ENCODE data around the gene TBC1D13. TPM values are rescaled to one million over a fixed set of nuclear protein-coding genes. Genes with fewer than 3 reads are reported as not detected.

TBC1D13 gene
- total and polyA plus RNA-seq, 2 of the 13 experiments (the other 11 are each of a cell fraction or from before 2014, with no cell fraction given), result 17.9 to 19.7 TPM

GRCh38 chr9:128829477-128830251 is 42.6 kb downstream of the TBC1D13 start, which contains the start of gene SPOUT1 (continued):
- TF ChIP-seq MAZ (IDR thresholded peaks at IDR 0.05; ENCODE audit: borderline replicate concordance, low read depth, low read length), result no peak; the same call in 1 of the 2 replicates
- peak; percentile 26 for TF ChIP-seq MAZ (CRISPR knock-in tag; IDR thresholded peaks at IDR 0.05; ENCODE audit: low read depth)
- no peak for TF ChIP-seq TBL1XR1 (IDR thresholded peaks at IDR 0.05; ENCODE audit: borderline replicate concordance, low read length, partially characterized antibody)
- TF ChIP-seq IKZF5 (CRISPR knock-in tag; IDR thresholded peaks at IDR 0.05), result peak; percentile 79; the same call in 1 of the 2 replicates
- no peak for TF ChIP-seq ZFP36L2 (CRISPR knock-in tag; IDR thresholded peaks at IDR 0.05)
- TF ChIP-seq ZBTB20 (CRISPR knock-in tag; IDR thresholded peaks at IDR 0.05; ENCODE audit: borderline replicate concordance, low read depth), result 0 out of 2 replicates have a peak, but pooled peaks have one; percentile 35
- peak; percentile 94 for TF ChIP-seq GABPB1 (CRISPR knock-in tag; IDR thresholded peaks at IDR 0.05)
- TF ChIP-seq ZNF296 (CRISPR knock-in tag; conservative IDR thresholded peaks at IDR 0.05), result no peak
- TF ChIP-seq RBAK (CRISPR knock-in tag; IDR thresholded peaks at IDR 0.05), result no peak
- peak; percentile 90 for TF ChIP-seq MYC (CRISPR knock-in tag; IDR thresholded peaks at IDR 0.05; ENCODE audit: borderline replicate concordance)
- TF ChIP-seq ZNF44 (CRISPR knock-in tag; IDR thresholded peaks at IDR 0.05), result no peak
- TF ChIP-seq ZSCAN9 (CRISPR knock-in tag; IDR thresholded peaks at IDR 0.05; ENCODE audit: borderline replicate concordance), result peak; percentile 41; the same call in 1 of the 2 replicates
- TF ChIP-seq ZNF430 (CRISPR knock-in tag; IDR thresholded peaks at IDR 0.05), result 0 out of 2 replicates have a peak, but pooled peaks have one; percentile 31
- peak; percentile 42; the same call in 1 of the 2 replicates for TF ChIP-seq ZBTB4 (CRISPR knock-in tag; IDR thresholded peaks at IDR 0.05; ENCODE audit: borderline replicate concordance)
- TF ChIP-seq CAMTA2 (CRISPR knock-in tag; IDR thresholded peaks at IDR 0.05; ENCODE audit: borderline replicate concordance), result peak; percentile 43; the same call in 1 of the 2 replicates
- TF ChIP-seq HIVEP1 (CRISPR knock-in tag; IDR thresholded peaks at IDR 0.05), result no peak
- TF ChIP-seq MEF2D (CRISPR knock-in tag; IDR thresholded peaks at IDR 0.05), result no peak; the same call in 1 of the 2 replicates
- 0 out of 2 replicates have a peak, but pooled peaks have one; percentile 51 for TF ChIP-seq ZNF691 (CRISPR knock-in tag; IDR thresholded peaks at IDR 0.05; ENCODE audit: borderline replicate concordance, low read depth)
- no peak for TF ChIP-seq NPAS2 (CRISPR knock-in tag; IDR thresholded peaks at IDR 0.05; ENCODE audit: borderline replicate concordance)
- TF ChIP-seq PCBP2 (optimal IDR thresholded peaks at IDR 0.05; ENCODE audit: low read depth, low read length, poor library complexity, severe bottlenecking), result no peak
- TF ChIP-seq ZFX (CRISPR knock-in tag; IDR thresholded peaks at IDR 0.05; ENCODE audit: low read depth), result peak; percentile 85
- TF ChIP-seq KDM1A (CRISPR knock-in tag; IDR thresholded peaks at IDR 0.05), result no peak
